Prostate gland (tissue), 2 donors: ENCODE results near the gene ELMOD1.

Experiments
- CTCF ChIP-seq, 4 experiments: fragments of 200-600 bp in 2 of 4; fragments of 450-650 bp in 2 of 4; sonication (generic) in 2 of 4; IDR thresholded peaks; 1 replicate in 3 of 4; 2 replicates in 1 of 4; pipeline ENCODE4 v1.5.1; 2016 to 2019; ENCODE audit warnings: antibody characterized with exemption in 4 of 4, mild to moderate bottlenecking in 2 of 4, moderate library complexity in 2 of 4
- POLR2A ChIP-seq: fragments of 450-650 bp; IDR thresholded peaks from one replicate; pipeline ENCODE4 v1.6.1; 2016; ENCODE audit warnings: antibody characterized with exemption, mild to moderate bottlenecking
- POLR2AphosphoS5 ChIP-seq: sonication (generic); formaldehyde crosslinking; IDR thresholded peaks from one replicate; pipeline ENCODE4 v1.6.1; 2017; ENCODE audit warnings: antibody characterized with exemption

DNA sequence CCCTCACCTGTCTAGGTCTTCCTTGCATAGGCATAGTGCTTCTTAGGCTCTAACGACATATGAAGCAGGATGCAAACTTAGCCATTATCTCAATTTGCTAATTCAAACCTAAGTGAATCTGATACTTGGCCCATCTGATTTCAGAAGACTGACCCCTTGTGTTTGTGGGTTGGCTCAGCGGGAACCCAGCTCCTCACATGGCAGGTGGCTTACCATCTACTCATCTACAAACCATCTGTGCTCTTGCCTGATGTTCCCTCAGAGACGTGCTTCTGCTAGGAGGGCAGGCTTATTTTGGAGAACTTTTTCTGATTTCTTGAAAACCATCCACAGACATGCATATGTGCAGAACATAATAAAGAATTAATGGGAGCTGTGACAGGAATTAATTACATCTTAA is 15.2 kb downstream of the ELMOD1 start:
- TF ChIP-seq POLR2A (no peak), CTCF (IDR thresholded peaks at IDR 0.05) (no peak), POLR2AphosphoS5 (no peak)
